ENCODE data around the gene TDRD1. TPM values are rescaled to one million over a fixed set of nuclear protein-coding genes. Genes with fewer than 3 reads are reported as not detected.

Gene TDRD1
- polyA plus RNA-seq, 3 donors: 0.11 to 0.25 (median 0.13) TPM

GRCh38 chr10:114173921-114174694 lies 5.0 kb upstream of the TDRD1 start, which contains the start of gene CCDC186:
Gene CCDC186, minus strand, starts transcription at chr10:114174203. Its CDS starts 10,935 bp downstream, at chr10:114163268.
- WGBS, 3 donors: 0 to 1% (median 1%) methylated on average over 46 to 49 of the region's 49 CpGs

GRCh38 chr10:114174695-114175188 lies 4.4 kb upstream of the TDRD1 start:
- WGBS, 3 donors: 1% methylated on average over 19 of the region's 19 CpGs

More at GRCh38 chr10:114173921-114174694, 5.0 kb upstream of the TDRD1 start, which contains the start of gene CCDC186:
- H3K27ac ChIP-seq (ENCODE audit: low read depth, low read length): peak within 1 kb of the TSS; percentile 83

GRCh38 chr10:114175667-114176066 lies 3.5 kb upstream of the TDRD1 start:
- WGBS, 3 donors: 79 to 89% (median 89%) methylated on average over 1 of the region's 1 CpG
- no peak overlapping the region for H3K27ac ChIP-seq (ENCODE audit: low read depth, low read length)

More at GRCh38 chr10:114174695-114175188, 4.4 kb upstream of the TDRD1 start:
- H3K27ac ChIP-seq (ENCODE audit: low read depth, low read length): no peak overlapping the region

GRCh38 chr10:114176511-114176910 lies 2.6 kb upstream of the TDRD1 start:
- 92 to 100% (median 100%) methylated on average over 1 of the region's 1 CpG for WGBS, 3 donors
- H3K27ac ChIP-seq (ENCODE audit: low read depth, low read length): no peak overlapping the region

- 41 to 87% (median 76%) methylated on average over 8 of the region's 8 CpGs for WGBS, 3 donors
- no peak overlapping the region for H3K27ac ChIP-seq (ENCODE audit: low read depth, low read length)
These were observed 594 bp downstream of the TDRD1 start for GRCh38 chr10:114179747-114180146.

GRCh38 chr10:114180937-114181336 lies 1.8 kb downstream of the TDRD1 start:
- H3K27ac ChIP-seq (ENCODE audit: low read depth, low read length): no peak overlapping the region
- WGBS, 3 donors: 89 to 95% (median 94%) methylated on average over 3 of the region's 3 CpGs

- H3K27ac ChIP-seq (ENCODE audit: low read depth, low read length): no peak overlapping the region
- WGBS, 3 donors: 19 to 26% (median 21%) methylated on average over 5 of the region's 5 CpGs
These were observed 2.8 kb downstream of the TDRD1 start for GRCh38 chr10:114181971-114182370.

- WGBS, 3 donors: 82 to 90% (median 89%) methylated on average over 9 of the region's 9 CpGs
- H3K27ac ChIP-seq (ENCODE audit: low read depth, low read length): no peak overlapping the region
These were observed 4.4 kb downstream of the TDRD1 start for GRCh38 chr10:114183563-114183962.

GRCh38 chr10:114184276-114184675 lies 5.1 kb downstream of the TDRD1 start:
- 80 to 85% (median 84%) methylated on average over 5 of the region's 5 CpGs for WGBS, 3 donors
- H3K27ac ChIP-seq (ENCODE audit: low read depth, low read length): no peak overlapping the region

GRCh38 chr10:114188001-114188400 lies 8.8 kb downstream of the TDRD1 start:
- no peak overlapping the region for H3K27ac ChIP-seq (ENCODE audit: low read depth, low read length)
- 46 to 79% (median 57%) methylated on average over 3 of the region's 3 CpGs for WGBS, 3 donors

GRCh38 chr10:114188900-114189299 lies 9.7 kb downstream of the TDRD1 start:
- WGBS, 3 donors: 82 to 100% (median 99%) methylated on average over 3 of the region's 3 CpGs
- no peak overlapping the region for H3K27ac ChIP-seq (ENCODE audit: low read depth, low read length)

GRCh38 chr10:114189700-114190099 lies 10.5 kb downstream of the TDRD1 start:
- no peak overlapping the region for H3K27ac ChIP-seq (ENCODE audit: low read depth, low read length)
- 92 to 93% (median 92%) methylated on average over 8 of the region's 8 CpGs for WGBS, 3 donors

- H3K27ac ChIP-seq (ENCODE audit: low read depth, low read length): no peak overlapping the region
- WGBS, 3 donors: 68 to 89% (median 82%) methylated on average over 2 of the region's 2 CpGs
These were observed 15.9 kb downstream of the TDRD1 start for GRCh38 chr10:114195079-114195478.

- whole genome bisulfite sequencing, 3 donors: 85 to 95% (median 88%) methylated on average over 4 of the region's 4 CpGs
- H3K27ac ChIP-seq (ENCODE audit: low read depth, low read length): no peak overlapping the region
These were observed 20.1 kb downstream of the TDRD1 start for GRCh38 chr10:114199239-114199638.

GRCh38 chr10:114202812-114203211 lies 23.7 kb downstream of the TDRD1 start:
- WGBS, 3 donors: 79 to 90% (median 86%) methylated on average over 3 of the region's 3 CpGs
- H3K27ac ChIP-seq (ENCODE audit: low read depth, low read length): no peak overlapping the region

GRCh38 chr10:114206902-114207301 lies 27.7 kb downstream of the TDRD1 start:
- no peak overlapping the region for H3K27ac ChIP-seq (ENCODE audit: low read depth, low read length)
- 62 to 71% (median 70%) methylated on average over 2 of the region's 2 CpGs for WGBS, 3 donors

- WGBS, 3 donors: 58 to 97% (median 70%) methylated on average over 1 of the region's 1 CpG
- H3K27ac ChIP-seq (ENCODE audit: low read depth, low read length): no peak overlapping the region
These were observed 28.2 kb downstream of the TDRD1 start for GRCh38 chr10:114207349-114207748.

GRCh38 chr10:114208351-114208750 lies 29.2 kb downstream of the TDRD1 start:
- 91 to 96% (median 94%) methylated on average over 2 of the region's 2 CpGs for WGBS, 3 donors

GRCh38 chr10:114212153-114212552 lies 33.0 kb downstream of the TDRD1 start:
- H3K27ac ChIP-seq (ENCODE audit: low read depth, low read length): no peak overlapping the region
- WGBS, 3 donors: 87 to 93% (median 90%) methylated on average over 2 of the region's 2 CpGs

More at GRCh38 chr10:114208351-114208750, 29.2 kb downstream of the TDRD1 start:
- H3K27ac ChIP-seq (ENCODE audit: low read depth, low read length): no peak overlapping the region

- no peak overlapping the region for H3K27ac ChIP-seq (ENCODE audit: low read depth, low read length)
- WGBS, 3 donors: 88 to 97% (median 94%) methylated on average over 1 of the region's 1 CpG
These were observed 35.9 kb downstream of the TDRD1 start for GRCh38 chr10:114215033-114215432.
